Activated T-helper 1 cell treated with anti-CD3 and anti-CD28 coated beads, Interleukin-2, amount 50 U/mL, for 16 hours (primary cell): ENCODE data around the gene HIVEP3.

Experiments used
- DNase-seq, 2 donors: peaks; one replicate each; pipeline ENCODE4 v3.0.0-alpha.2; 2020; ENCODE audit warnings: low read depth in 1 of 2, low spot score in 1 of 2

Gene HIVEP3

DNA sequence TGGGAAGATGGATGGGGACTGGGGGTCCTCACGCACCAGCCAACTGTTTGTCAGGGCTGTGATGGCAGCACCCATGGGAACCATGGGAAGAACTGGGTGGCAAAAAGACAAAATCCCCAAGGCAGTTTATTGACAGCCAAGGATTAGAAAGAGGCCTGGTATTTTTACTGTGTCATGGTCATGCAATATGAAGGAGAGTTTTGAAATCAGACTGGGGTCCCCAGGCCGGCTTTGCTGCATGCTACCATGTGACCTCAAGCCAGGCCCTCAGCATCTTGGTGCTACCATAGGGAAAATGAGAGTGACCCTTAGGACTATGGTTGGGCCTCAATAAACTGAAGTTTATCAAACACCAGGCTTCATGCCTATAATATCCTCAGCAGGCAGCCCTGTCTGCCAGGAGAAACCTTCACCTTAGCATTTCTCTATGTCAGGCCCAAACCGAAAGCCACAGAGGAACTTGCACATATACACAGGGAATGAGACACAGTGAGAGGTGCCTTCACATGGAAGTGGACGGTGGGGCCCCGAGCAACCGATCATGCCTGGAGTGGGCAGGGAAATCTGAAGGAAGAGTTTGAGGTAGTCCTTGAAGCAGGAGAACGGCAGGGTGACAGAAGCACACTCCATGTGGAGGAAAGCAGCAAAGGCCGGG lies 203.2 kb downstream of the HIVEP3 start:
- DNase-seq: no peak

- no peak for DNase-seq
Observed at GRCh38 chr1:41714638-41715389, 203.9 kb downstream of the HIVEP3 start.

GRCh38 chr1:41713557-41714327 lies 205.0 kb downstream of the HIVEP3 start:
- no peak for DNase-seq

GRCh38 chr1:41713141-41713540 lies 205.6 kb downstream of the HIVEP3 start:
- DNase-seq: no peak

DNA sequence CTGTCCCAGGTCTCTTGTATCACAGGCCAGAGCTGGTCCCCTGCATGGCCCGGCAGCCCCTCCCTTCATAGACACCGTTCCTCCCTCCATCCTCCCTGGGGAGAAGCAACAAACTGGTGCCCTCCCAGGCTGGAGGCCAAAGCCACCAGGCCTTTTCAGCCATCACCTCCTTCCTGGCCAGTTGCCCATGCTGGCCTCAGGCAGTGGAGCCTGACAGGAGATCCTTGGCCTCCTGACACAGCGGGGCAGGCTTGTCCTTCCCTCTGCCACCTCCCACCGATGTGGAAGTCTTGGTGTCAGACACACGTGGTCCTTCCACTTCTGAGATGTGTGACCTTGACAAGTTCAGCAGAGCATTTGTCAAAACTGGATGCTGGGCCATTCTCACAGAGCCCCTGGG lies 206.0 kb downstream of the HIVEP3 start:
- DNase-seq: no peak

DNA sequence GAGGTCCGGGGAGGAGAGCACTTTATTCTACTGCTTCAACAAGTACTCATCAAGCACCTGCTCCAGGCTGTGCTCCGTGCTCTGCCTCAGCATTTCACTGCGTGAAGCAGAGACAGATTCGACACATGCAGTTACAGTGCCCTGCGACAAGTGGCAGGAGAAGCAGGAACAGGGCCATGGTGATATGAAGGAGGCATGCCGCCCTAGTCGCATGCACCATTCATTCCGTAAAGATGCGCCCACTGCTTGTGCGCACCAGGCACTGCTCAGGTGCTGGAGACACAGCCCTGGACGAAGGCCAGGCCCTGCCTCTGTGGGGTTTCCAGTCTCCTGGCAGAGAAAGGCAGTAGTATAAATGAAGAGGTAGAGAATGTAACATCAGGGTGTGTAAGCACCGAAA lies 206.6 kb downstream of the HIVEP3 start:
- no peak for DNase-seq

GRCh38 chr1:41711581-41711980 lies 207.1 kb downstream of the HIVEP3 start:
- no peak for DNase-seq

DNA sequence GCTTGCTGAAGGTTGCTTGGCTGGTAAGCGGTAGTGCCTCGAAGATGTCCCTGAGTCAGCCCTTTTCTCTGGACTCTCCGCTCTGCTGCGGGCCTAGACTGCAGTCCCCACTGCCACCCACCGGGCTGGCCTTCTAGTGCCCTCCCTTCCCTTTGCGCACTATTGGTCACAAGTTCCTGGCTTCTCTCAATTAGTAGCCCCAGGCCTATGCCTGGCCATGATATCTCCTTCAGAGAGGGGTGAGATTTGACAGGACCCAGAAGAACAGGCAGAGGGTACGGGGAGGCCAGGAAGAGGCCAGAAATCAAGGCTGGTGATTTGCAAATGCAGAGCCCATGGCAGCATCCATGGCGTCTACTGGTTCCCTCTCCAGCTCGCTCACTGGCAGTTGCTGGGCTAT lies 207.7 kb downstream of the HIVEP3 start:
- no peak for DNase-seq

GRCh38 chr1:41709873-41710272 lies 208.8 kb downstream of the HIVEP3 start:
- DNase-seq: no peak

GRCh38 chr1:41709331-41709730 lies 209.4 kb downstream of the HIVEP3 start:
- DNase-seq: no peak

GRCh38 chr1:41708332-41708731 lies 210.4 kb downstream of the HIVEP3 start:
- DNase-seq: no peak

- no peak for DNase-seq
Observed at GRCh38 chr1:41707793-41708192, 210.9 kb downstream of the HIVEP3 start.

- no peak for DNase-seq
Observed at GRCh38 chr1:41705798-41706197, 212.9 kb downstream of the HIVEP3 start.

DNA sequence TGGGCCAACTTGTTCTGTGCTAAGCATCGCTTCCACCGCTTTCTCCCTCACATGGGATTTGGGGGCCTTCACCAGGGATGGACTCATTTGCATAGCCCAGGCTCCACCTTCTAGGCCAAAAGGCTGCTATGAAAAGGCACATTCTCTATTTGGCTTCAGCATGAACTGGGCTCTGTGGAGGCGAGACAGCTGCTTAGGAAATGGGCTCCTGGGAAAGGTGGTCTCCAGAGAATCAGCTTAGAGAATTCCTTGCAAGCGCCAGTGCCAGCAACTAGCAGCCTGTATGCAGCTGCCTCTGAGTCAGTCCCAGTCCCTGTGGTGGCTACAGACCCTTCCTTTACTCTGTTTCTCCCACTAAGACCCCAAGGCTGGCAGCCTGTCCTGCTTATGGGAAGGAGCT lies 214.5 kb downstream of the HIVEP3 start:
- no peak for DNase-seq

GRCh38 chr1:41702771-41703170 lies 216.0 kb downstream of the HIVEP3 start:
- no peak for DNase-seq

- DNase-seq: no peak
Observed at GRCh38 chr1:41700986-41701535, 217.7 kb downstream of the HIVEP3 start.

- no peak for DNase-seq
Observed at GRCh38 chr1:41700581-41700980, 218.1 kb downstream of the HIVEP3 start.

DNA sequence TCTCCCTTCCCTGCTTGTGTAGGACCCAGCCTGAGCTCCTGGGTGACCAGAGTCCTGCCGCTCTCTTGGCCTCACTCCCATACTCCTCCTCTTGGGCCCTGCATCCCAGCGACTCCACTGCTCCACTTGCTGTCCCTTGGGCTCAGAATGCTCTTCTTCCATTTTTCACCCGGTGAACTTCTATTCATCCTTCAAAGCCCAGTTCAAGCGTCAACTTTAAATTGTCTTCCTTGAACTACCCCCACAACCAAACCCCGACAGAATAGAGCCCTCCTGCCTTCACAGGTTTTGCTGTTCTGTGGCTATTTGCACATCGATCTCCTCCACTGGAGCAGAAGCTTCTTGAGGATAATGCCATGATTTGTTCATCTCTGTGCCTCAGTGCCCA lies 218.9 kb downstream of the HIVEP3 start:
- no peak for DNase-seq

- no peak for DNase-seq
Observed at GRCh38 chr1:41698916-41699860, 219.5 kb downstream of the HIVEP3 start.

DNA sequence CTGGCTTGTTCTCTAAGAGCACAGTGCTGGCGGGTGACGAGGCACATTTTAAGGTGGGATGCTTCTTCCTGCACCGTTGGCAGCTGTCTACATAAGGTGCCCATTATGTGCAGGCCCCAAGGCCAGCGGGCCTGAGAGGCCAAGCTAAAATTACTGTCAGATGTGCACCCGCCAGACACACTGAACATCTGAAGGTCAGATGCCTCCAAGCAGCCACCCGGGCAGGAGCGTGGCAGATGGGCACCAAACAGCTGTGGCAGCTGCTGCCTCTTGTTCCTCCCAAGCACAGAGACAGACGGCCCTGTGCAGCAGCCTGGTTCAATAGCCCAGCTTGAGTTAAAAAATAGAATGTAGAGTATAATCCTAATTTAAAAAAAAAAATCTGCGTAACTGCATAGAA lies 222.3 kb downstream of the HIVEP3 start:
- no peak for DNase-seq
